Esophagus squamous epithelium (tissue), 5 donors: Measurements from ENCODE around the gene GP5. TPM values are rescaled to one million over a fixed set of nuclear protein-coding genes. Genes with fewer than 3 reads are reported as not detected.

Experiments
- DNase-seq: peaks from one replicate; lab custom pipeline; 2025; lab: John Stamatoyannopoulos, UW
- H3K27ac ChIP-seq, 4 donors: fragments of 200-600 bp; sonication (generic); one replicate each; pipeline ENCODE4 v1.5.1; 2016 to 2019; ENCODE audit warnings: mild to moderate bottlenecking in 1 of 4
- H3K27me3 ChIP-seq, 4 donors: fragments of 200-600 bp; sonication (generic); 1 replicate in 3 of 4; 2 replicates in 1 of 4; pipeline versions ENCODE4 v1.5.1 to v1.6.0; 2017 to 2021; ENCODE audit warnings: antibody characterized with exemption in 1 of 4
- H3K36me3 ChIP-seq, 3 donors: fragments of 200-600 bp; sonication (generic); one replicate each; pipeline ENCODE4 v1.5.1; 2016 to 2019
- H3K4me1 ChIP-seq, 3 donors: fragments of 200-600 bp; sonication (generic); one replicate each; pipeline ENCODE4 v1.5.1; 2017 to 2019
- H3K4me3 ChIP-seq, 4 donors: fragments of 200-600 bp; sonication (generic); 1 replicate in 3 of 4; 2 replicates in 1 of 4; pipeline ENCODE4 v1.5.1; 2016 to 2019; ENCODE audit warnings: mild to moderate bottlenecking in 2 of 4, moderate library complexity in 1 of 4
- H3K9me3 ChIP-seq, 3 donors: fragments of 200-600 bp; sonication (generic); one replicate each; pipeline ENCODE4 v1.5.1; 2016 to 2019
- POLR2A ChIP-seq, 4 donors: fragments of 450-650 bp; IDR thresholded peaks; one replicate each; pipeline ENCODE4 v1.6.1; 2017; ENCODE audit warnings: antibody characterized with exemption in 4 of 4, mild to moderate bottlenecking in 4 of 4, moderate library complexity in 3 of 4
- WGBS, 2 donors: methylation state at CpG; one replicate each; pipeline ENCODE4 v1.1.5; 2018; 5-methylcytosine and 5-hydroxymethylcytosine counted together
- intact Hi-C: fragments of 100-400 bp; cut with DNase I; formaldehyde crosslinking; loops from one replicate; pipeline ENCODE4 v1.15.0; 2022
- total RNA-seq, 4 donors: library from RNA; depleted of rRNA; stranded (reverse); fragments of >200 nt; gene quantifications; one replicate each; pipeline ENCODE4 v1.1.0, GENCODE V29; 2016
- TF ChIP-seq, protein P1 (sequence below), 6 experiments: fragments of 450-650 bp in 4 of 6; fragments of 200-600 bp in 2 of 6; sonication (generic) in 2 of 6; IDR thresholded peaks; one replicate each; pipeline ENCODE4 v1.5.1; 2016 to 2019; ENCODE audit warnings: antibody characterized with exemption in 6 of 6, mild to moderate bottlenecking in 4 of 6, moderate library complexity in 4 of 6
- donor health status: DM: yes; HTN: yes; CAD: no.

Gene GP5
- total RNA-seq, 4 donors from 2014 or later: 0.38 TPM; not detected in 3

DNA sequence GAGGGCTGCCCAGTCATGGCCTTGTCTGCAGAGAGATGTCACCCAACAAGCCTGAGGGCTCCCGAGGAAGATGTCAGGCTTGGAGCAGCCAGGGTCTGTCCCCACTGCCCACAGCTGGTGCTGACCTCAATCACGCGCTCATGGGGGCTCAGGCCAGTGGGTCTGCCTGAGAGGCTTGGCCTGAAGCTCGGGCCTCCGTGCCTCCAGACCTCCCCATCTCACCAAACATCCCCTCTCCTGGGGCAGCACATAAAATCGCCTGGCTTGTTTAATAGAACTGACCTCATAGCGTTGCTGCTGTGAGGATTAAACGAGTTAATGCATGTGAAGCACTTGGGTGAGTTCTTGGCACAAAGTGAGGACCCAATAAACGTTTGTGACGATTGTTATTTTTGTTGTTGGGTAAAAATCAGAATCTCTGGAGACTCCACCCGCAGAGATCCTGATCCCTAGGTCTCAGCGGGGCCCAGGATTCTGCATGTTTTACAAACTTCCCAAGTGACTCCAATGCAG, 33.0 kb downstream of the GP5 start:
- no peak overlapping the region for H3K4me3 ChIP-seq
- no peak for TF ChIP-seq POLR2A (IDR thresholded peaks at IDR 0.05)
- TF ChIP-seq, protein P1, sequence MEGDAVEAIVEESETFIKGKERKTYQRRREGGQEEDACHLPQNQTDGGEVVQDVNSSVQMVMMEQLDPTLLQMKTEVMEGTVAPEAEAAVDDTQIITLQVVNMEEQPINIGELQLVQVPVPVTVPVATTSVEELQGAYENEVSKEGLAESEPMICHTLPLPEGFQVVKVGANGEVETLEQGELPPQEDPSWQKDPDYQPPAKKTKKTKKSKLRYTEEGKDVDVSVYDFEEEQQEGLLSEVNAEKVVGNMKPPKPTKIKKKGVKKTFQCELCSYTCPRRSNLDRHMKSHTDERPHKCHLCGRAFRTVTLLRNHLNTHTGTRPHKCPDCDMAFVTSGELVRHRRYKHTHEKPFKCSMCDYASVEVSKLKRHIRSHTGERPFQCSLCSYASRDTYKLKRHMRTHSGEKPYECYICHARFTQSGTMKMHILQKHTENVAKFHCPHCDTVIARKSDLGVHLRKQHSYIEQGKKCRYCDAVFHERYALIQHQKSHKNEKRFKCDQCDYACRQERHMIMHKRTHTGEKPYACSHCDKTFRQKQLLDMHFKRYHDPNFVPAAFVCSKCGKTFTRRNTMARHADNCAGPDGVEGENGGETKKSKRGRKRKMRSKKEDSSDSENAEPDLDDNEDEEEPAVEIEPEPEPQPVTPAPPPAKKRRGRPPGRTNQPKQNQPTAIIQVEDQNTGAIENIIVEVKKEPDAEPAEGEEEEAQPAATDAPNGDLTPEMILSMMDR (IDR thresholded peaks at IDR 0.05): no peak
- intact Hi-C loops: no loop called here
- H3K27ac ChIP-seq: no peak overlapping the region
- peaks cover 0 to 11% (median 7%) of the 10 kb centered on the region in 3 donors for H3K4me1 ChIP-seq
- DNase-seq: no peak
- no peaks in the 10 kb centered on the region for H3K36me3 ChIP-seq
- H3K9me3 ChIP-seq: no peaks in the 10 kb centered on the region
- 33 to 63% methylated on average over 6 to 11 of the region's 12 CpGs for WGBS, 2 donors
- H3K27me3 ChIP-seq: peaks cover 0 to 60% (median 2%) of the 10 kb centered on the region in 4 donors

DNA sequence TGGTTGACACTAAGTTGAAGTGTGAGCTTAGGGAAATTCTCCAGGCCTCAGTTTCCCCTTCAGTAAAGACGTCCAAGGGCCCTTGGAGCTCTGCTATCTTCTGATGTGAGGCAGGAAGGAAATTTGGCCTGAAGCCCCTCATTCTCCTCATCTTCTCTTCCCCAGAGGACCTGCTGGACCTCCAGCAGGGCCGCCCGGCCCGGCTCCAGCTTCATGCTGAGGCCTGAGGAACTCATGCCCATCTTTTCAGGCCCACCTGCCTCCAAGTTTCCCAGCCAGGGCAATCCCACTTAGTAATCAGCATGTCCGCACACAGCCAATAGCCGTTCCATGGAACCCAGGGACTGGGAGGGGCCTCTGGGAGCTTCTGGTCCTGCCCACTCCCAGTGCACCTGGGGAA, 33.5 kb downstream of the GP5 start:
- TF ChIP-seq, protein P1 (IDR thresholded peaks at IDR 0.05): no peak
- no peak for TF ChIP-seq POLR2A (IDR thresholded peaks at IDR 0.05)
- WGBS, 2 donors: 80 to 88% methylated on average over 3 to 6 of the region's 6 CpGs
- intact Hi-C loops: no loop called here
- no peaks in the 10 kb centered on the region for H3K36me3 ChIP-seq
- no peak overlapping the region for H3K4me3 ChIP-seq
- peaks cover 0 to 11% (median 7%) of the 10 kb centered on the region in 3 donors for H3K4me1 ChIP-seq
- no peaks in the 10 kb centered on the region for H3K9me3 ChIP-seq
- DNase-seq: no peak
- peaks cover 0 to 55% (median 2%) of the 10 kb centered on the region in 4 donors for H3K27me3 ChIP-seq
- no peak overlapping the region for H3K27ac ChIP-seq

DNA sequence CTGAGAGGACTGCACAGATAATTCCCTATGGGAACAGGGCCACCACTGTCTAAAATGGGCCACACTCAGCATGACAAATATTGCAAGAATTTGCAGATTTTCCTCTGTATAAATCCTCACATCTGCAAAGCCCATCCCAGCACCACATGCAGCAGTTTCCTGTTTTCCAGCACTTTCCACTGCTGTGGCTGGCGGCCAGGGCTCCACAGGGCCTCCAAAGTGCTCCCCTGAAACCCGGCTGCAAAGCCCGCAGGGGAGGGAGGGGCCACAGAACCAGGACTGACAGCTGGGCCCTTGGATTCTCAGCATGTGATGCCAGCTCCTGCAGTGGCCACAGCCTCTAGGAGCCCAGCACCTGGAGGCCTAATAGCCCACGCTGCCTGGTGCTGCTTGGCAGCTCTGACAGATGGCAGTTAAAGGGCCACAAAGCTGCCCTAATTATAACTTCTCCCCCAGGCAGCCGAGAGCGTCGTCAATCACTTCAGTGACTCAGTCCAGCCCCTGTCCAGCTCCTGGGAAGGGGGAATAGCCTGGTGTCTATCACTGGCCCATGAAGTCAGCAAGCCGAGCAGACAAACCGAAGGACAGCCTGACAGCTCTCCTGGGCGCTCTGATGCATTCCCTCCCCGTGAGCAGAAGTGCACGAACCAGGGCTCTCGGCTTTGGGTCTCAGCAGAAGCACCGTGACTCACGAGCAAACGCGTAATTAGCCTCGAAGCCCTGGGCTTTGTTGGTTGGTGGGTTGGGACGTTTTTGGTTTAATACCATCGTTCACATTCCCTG, 34.2 kb downstream of the GP5 start:
- intact Hi-C loops: no loop called here
- Histone ChIP-seq H3K27me3 (peaks cover 0 to 51% (median 2%) of the 10 kb centered on the region in 4 donors), H3K9me3 (no peaks in the 10 kb centered on the region), H3K4me3 (no peak overlapping the region), H3K4me1 (peaks cover 0 to 11% (median 7%) of the 10 kb centered on the region in 3 donors), H3K36me3 (no peaks in the 10 kb centered on the region), H3K27ac (no peak overlapping the region)
- no peak for TF ChIP-seq POLR2A (IDR thresholded peaks at IDR 0.05)
- TF ChIP-seq, protein P1 (IDR thresholded peaks at IDR 0.05): no peak
- WGBS, 2 donors: 54 to 72% methylated on average over 8 to 17 of the region's 20 CpGs
- no peak for DNase-seq

DNA sequence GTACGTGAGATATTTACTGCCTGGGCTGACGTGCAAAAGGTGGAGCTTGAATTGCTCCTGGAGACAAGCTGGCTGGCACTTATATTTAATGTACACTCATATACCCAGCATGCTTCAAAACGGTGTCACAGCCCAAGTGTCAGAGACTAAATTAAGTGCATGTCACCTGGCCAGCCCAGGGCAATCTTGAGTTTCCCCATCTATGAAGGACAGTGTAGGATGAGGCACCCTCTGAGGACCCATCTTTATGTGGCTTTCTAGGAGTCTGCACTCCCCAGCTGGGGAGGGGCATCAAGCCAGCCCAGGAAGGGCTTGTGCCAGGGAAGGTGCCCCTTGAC, 34.8 kb downstream of the GP5 start:
- intact Hi-C loops: no loop called here
- H3K27ac ChIP-seq: no peak overlapping the region
- H3K4me3 ChIP-seq: no peak overlapping the region
- TF ChIP-seq POLR2A (IDR thresholded peaks at IDR 0.05): no peak
- TF ChIP-seq, protein P1 (IDR thresholded peaks at IDR 0.05): no peak
- H3K9me3 ChIP-seq: no peaks in the 10 kb centered on the region
- no peaks in the 10 kb centered on the region for H3K36me3 ChIP-seq
- 71 to 80% methylated on average over 3 of the region's 3 CpGs for WGBS, 2 donors
- peaks cover 0 to 11% (median 7%) of the 10 kb centered on the region in 3 donors for H3K4me1 ChIP-seq
- H3K27me3 ChIP-seq: peaks cover 0 to 46% (median 2%) of the 10 kb centered on the region in 4 donors
- DNase-seq: no peak

DNA sequence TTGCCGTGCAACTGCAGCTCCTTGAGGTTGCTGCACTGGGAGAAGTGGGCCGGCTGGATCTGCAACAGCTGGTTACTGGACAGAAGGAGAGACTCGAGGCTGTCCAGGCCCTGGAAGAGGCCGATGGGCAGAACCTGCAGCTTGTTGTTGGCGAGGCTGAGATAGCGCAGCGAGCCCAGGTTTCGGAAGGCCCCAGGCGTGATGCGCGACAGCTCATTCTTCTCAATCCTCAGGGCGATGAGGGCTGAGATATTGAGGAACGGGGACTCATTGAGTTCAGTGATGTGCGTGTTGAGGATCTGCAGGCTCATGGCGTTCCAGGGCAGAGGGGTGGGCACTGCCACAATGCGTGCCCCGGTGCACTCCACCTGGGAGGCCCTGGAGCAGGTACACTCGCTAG, 38.5 kb downstream of the GP5 start:
- Histone ChIP-seq H3K27me3 (peaks cover 0 to 28% (median 0%) of the 10 kb centered on the region in 4 donors), H3K4me1 (peaks cover 0 to 11% (median 7%) of the 10 kb centered on the region in 3 donors), H3K4me3 (no peak overlapping the region), H3K9me3 (no peaks in the 10 kb centered on the region), H3K36me3 (no peaks in the 10 kb centered on the region), H3K27ac (no peak overlapping the region)
- TF ChIP-seq, protein P1 (IDR thresholded peaks at IDR 0.05): no peak
- WGBS, 2 donors: 93 to 97% methylated on average over 11 to 12 of the region's 18 CpGs
- intact Hi-C loops: no loop called here
- no peak for DNase-seq
